Central memory CD8-positive, alpha-beta T cell (primary cell): Measurements from ENCODE around the gene ROR1.
"Not testable (repeated sequence)": the region's sequence is repeated elsewhere in the genome, so short reads cannot be mapped to it uniquely, and the experiment has no call there.

Experiments used
- ATAC-seq: fragments of 150-1000 bp; cut with Tn5 transposase; replicated peaks from 2 replicates; pipeline ENCODE4 v1.10.0; 2022; ENCODE audit warnings: mild to moderate bottlenecking, moderate FRiP score, moderate number of reproducible peaks; ENCODE audit not compliant: poor library complexity, severe bottlenecking; ENCODE audit errors: extremely low read depth
- DNase-seq, 2 donors: peaks; one replicate each; pipeline ENCODE4 v3.0.0; 2021; ENCODE audit warnings: low spot score in 2 of 2
- H3K27ac Mint-ChIP-seq: one replicate; pipeline ENCODE4 v1.8.0; 2022; ENCODE audit warnings: low read depth, mild to moderate bottlenecking, moderate library complexity, mixed read lengths
- H3K27me3 Mint-ChIP-seq: one replicate; pipeline ENCODE4 v1.8.0; 2022; ENCODE audit warnings: mixed read lengths
- H3K36me3 Mint-ChIP-seq: one replicate; pipeline ENCODE4 v1.8.0; 2022; ENCODE audit warnings: mild to moderate bottlenecking, moderate library complexity, mixed read lengths; ENCODE audit not compliant: insufficient read depth
- H3K4me1 Mint-ChIP-seq: one replicate; pipeline ENCODE4 v1.8.0; 2022; ENCODE audit warnings: mixed read lengths
- H3K4me3 Mint-ChIP-seq: one replicate; pipeline ENCODE4 v1.8.0; 2022; ENCODE audit warnings: mild to moderate bottlenecking, moderate library complexity, mixed read lengths
- H3K9me3 Mint-ChIP-seq: one replicate; pipeline ENCODE4 v1.8.0; 2022; ENCODE audit warnings: mixed read lengths

Gene ROR1

DNA sequence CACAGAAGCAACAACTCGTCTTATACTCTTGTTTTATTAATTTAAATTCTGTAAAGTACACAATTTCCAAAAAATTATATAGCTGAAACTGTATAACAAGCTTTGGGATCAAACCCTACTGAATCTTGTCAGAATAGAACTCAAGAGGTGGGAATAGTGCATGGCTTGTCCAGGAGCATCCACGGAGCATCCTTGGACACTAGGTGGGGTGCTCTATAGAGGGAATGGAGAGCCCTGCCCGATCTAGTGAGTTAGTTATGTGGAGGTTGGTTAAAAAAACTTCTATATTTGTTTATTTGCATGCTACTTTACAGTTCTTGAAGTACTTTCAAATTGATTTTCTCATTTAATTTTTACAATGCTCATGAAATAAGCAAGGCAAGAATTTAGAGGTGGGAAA, 28.3 kb downstream of the ROR1 start:
- Mint-ChIP-seq H3K27me3 (peaks cover 41% of the 10 kb centered on the region), H3K4me3 (no peak overlapping the region), H3K36me3 (peaks cover 2% of the 10 kb centered on the region), H3K9me3 (no peaks in the 10 kb centered on the region), H3K4me1 (no peaks in the 10 kb centered on the region), H3K27ac (no peak overlapping the region)
- ATAC-seq = no peak
- no peak for DNase-seq

DNA sequence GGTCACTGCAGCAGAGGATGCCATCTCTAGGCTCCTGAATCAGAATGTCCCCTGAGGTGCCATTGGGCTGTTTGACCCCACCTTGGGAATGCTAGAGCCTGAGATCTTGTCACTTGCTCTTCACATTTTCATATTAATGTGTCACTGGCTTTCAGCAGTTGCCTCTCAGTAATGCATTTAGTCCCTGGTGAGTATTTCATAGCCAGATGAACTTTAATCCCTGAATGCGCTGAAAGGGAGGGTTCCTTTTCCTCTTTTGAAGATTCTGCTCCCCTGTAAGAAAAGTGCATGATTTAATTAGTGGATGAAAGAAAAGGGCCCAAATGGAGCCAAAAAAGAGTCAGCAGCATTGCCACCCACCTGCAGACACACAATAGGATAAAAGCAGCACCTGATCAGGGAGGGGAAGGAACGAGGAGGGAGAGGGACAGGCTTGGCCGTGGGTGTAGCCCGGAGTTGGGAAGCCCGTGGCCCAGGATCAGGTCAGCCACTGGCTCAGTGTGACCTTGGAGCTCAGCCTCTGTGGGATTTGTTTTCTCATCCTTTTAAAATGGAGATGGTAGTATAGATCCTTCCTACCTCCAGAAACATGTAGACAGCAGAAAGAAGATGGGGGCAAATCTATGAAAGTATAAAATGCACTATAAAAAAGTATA, 31.1 kb downstream of the ROR1 start:
- H3K27ac Mint-ChIP-seq = no peak overlapping the region
- DNase-seq (no peak), ATAC-seq (no peak)
- no peaks in the 10 kb centered on the region for H3K9me3 Mint-ChIP-seq
- H3K4me3 Mint-ChIP-seq = no peak overlapping the region
- H3K27me3 Mint-ChIP-seq = peaks cover 33% of the 10 kb centered on the region
- no peaks in the 10 kb centered on the region for H3K4me1 Mint-ChIP-seq
- peaks cover 2% of the 10 kb centered on the region for H3K36me3 Mint-ChIP-seq

DNA sequence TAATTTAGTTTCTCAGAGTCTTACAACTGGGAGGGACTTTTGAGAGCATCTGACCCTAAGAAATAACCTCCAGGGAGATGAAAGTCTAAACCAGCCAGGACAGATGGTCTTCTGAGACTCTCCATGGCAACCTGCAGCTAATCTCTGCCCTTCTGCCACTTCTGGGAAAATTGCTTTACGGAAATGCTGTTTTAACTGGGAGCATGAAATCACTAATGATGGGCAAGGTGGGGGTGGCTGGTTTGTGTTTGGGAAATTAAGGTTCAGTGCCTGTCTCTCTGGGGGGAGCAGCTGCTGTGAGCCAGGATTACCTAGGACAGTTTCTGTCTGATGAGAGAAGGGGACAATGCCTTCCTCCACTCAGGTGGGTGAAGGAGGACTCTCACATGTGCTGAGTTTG, 33.2 kb downstream of the ROR1 start:
- Mint-ChIP-seq H3K36me3 (no peaks in the 10 kb centered on the region), H3K27ac (no peak overlapping the region), H3K27me3 (peaks cover 28% of the 10 kb centered on the region), H3K4me3 (no peak overlapping the region), H3K9me3 (no peaks in the 10 kb centered on the region), H3K4me1 (no peaks in the 10 kb centered on the region)
- no peak for DNase-seq
- ATAC-seq = no peak

DNA sequence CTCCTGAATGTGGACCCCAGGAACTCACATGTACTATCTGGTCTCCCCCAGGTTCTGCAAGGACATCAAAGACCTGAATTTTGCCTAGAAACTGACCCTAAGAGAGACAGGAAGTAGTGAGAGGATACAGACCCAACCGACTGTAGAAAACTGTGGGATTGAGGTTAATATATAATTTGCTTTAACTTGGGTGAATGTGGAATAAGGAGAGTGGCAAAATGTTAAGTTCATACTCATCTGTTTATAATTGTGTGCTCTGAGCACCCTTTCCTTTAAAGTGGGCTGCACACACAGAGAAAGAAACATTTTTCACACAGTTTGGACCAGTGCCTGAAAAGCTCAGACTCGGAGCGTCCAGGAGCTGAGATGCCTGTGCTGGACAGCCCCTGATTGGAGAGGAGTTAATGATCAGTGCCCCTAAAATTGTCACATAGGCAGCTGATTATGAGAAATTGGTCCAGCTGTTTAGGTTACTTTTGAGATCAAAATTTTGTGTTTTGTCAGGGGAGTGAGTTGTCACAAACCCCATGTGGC, 37.2 kb downstream of the ROR1 start:
- no peaks in the 10 kb centered on the region for H3K36me3 Mint-ChIP-seq
- no peak for DNase-seq
- no peaks in the 10 kb centered on the region for H3K9me3 Mint-ChIP-seq
- H3K4me3 Mint-ChIP-seq = no peak overlapping the region
- no peak overlapping the region for H3K27ac Mint-ChIP-seq
- no peaks in the 10 kb centered on the region for H3K4me1 Mint-ChIP-seq
- no peak for ATAC-seq
- peaks cover 31% of the 10 kb centered on the region for H3K27me3 Mint-ChIP-seq

DNA sequence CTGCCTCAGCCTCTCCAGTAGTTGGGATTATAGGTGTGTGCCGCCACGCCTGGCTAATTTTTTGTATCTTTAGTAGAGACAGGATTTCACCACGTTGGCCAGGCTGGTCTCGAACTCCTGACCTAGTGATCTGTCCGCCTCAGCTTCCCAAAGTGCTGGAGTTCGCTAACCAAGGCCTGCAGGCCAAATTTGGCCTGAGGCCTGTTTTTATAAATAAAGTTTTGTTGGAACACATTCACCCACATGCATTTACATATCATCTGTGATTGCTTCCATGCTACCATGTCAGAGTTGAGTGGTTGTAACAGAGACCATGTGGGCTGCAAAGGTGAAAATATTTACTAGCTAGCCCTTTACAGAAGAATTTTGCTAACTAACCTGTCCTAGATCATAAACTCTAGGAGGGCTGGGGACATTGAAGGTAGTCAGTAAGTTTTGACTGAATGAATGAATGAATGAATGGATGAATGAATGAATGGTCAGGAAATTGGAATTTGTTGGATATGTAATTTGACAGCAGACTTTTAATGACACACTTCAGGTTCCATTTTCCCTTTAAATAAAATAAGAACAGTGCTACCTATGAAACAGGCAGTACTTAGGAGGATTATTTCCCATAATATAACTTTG, 38.4 kb downstream of the ROR1 start:
- H3K4me1 Mint-ChIP-seq = no peaks in the 10 kb centered on the region
- no peaks in the 10 kb centered on the region for H3K9me3 Mint-ChIP-seq
- no peak for ATAC-seq
- no peak overlapping the region for H3K4me3 Mint-ChIP-seq
- peaks cover 40% of the 10 kb centered on the region for H3K27me3 Mint-ChIP-seq
- no peak overlapping the region for H3K27ac Mint-ChIP-seq
- no peaks in the 10 kb centered on the region for H3K36me3 Mint-ChIP-seq
- no peak for DNase-seq

DNA sequence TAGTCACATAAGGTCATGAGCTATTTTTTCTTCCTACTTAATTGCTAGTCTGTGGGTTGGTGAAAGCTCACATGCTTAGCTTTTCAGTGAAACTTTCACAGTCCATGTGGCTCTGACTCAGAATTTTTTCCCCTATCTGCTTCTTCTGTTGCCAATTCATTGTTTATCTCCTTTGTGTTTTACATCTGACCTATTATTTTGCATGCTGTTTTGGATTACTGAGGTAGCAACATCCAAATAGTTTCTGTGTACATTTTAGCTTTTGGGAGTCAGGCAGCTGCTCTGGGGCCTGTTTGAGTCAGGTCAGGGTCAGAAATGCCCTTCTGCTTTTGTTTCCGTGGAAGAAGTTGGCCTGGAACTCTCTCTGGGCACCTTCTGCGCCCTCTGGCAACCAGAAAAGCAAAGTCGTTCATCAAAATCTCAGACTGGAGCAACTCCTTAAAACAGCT, 40.0 kb downstream of the ROR1 start:
- no peaks in the 10 kb centered on the region for H3K9me3 Mint-ChIP-seq
- H3K4me3 Mint-ChIP-seq = no peak overlapping the region
- no peak for ATAC-seq
- no peak for DNase-seq
- H3K27me3 Mint-ChIP-seq = peaks cover 41% of the 10 kb centered on the region
- H3K36me3 Mint-ChIP-seq = no peaks in the 10 kb centered on the region
- no peak overlapping the region for H3K27ac Mint-ChIP-seq
- H3K4me1 Mint-ChIP-seq = no peaks in the 10 kb centered on the region

DNA sequence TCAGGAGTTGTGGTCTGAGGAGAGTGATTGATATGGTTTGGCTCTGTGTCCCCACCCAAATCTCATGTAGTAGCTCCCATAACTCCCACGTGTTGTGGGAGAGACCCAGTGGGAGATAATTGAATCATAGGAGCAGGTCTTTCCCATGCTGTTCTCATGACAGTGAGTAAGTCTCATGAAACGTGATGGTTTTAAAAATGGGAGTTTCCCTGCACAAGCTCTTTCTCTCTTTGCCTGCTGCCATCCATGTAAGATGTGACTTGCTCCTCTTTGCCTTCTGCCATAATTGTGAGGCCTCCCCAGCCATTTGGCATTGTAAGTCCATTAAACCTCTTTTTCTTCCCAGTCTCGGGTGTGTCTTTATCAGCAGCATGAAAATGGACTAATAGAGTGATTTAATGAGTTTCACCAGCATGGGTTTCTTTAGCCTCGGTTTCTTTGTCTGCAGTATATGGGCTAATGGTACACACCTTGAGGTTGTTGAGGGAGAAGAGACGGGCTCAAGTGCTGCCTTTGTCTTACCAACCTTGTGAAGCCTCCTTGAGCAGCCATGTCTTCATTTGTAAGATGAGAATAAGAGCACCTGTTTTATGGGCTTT, 42.5 kb downstream of the ROR1 start:
- not testable (repeated sequence) for H3K9me3 Mint-ChIP-seq, DNase-seq, H3K36me3 Mint-ChIP-seq, ATAC-seq, H3K27ac Mint-ChIP-seq, H3K4me3 Mint-ChIP-seq, H3K4me1 Mint-ChIP-seq
- peaks cover 41% of the 10 kb centered on the region for H3K27me3 Mint-ChIP-seq

DNA sequence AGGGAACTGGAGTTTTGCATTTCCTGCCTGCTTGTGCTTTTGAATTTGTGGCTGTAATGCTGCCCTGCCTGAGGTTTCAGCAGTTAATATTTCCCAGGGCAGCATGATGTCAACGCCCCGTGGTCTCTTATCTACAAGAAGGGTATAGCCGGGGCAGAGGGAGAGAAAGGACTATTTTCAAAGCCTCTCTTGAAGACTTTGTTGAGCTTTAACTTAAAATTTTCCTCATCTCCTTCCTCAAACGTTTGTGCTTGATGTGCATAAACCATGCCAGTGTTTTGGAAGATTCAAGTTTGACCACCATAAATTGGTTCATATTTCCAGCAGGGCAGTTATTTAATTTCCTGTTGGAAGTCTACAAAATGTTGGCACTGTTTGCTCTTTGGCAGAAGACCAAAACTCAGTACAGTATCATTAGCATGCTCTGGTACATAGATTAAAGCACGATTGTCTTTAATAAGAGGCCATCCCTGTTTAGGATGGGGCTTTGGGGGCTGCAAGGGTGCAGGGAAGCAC, 43.4 kb downstream of the ROR1 start:
- peaks cover 41% of the 10 kb centered on the region for H3K27me3 Mint-ChIP-seq
- no peaks in the 10 kb centered on the region for H3K36me3 Mint-ChIP-seq
- H3K9me3 Mint-ChIP-seq = no peaks in the 10 kb centered on the region
- H3K4me1 Mint-ChIP-seq = no peaks in the 10 kb centered on the region
- no peak for ATAC-seq
- H3K4me3 Mint-ChIP-seq = no peak overlapping the region
- no peak overlapping the region for H3K27ac Mint-ChIP-seq
- DNase-seq = no peak

DNA sequence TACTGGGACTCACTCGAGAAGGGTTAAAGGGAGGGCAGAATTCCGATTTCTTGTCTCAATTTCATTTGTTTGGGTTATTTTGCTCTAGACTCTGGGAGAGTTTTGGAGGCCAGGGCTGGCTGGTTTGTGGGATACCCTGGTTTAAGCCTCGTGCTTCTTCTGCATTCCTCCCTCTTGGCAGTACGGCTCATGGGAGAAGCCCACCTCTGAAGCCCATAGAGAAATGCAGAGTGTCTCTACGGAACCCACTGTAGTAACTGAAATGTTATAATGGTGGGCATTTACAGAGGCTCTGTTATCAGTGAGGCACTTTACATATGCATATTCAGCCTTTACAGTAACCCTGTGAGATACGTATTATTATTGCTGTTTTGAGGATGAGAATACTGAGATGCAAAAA, 43.9 kb downstream of the ROR1 start:
- no peak for DNase-seq
- H3K27me3 Mint-ChIP-seq = peaks cover 41% of the 10 kb centered on the region
- no peak for ATAC-seq
- no peak overlapping the region for H3K27ac Mint-ChIP-seq
- no peaks in the 10 kb centered on the region for H3K36me3 Mint-ChIP-seq
- no peaks in the 10 kb centered on the region for H3K9me3 Mint-ChIP-seq
- no peaks in the 10 kb centered on the region for H3K4me1 Mint-ChIP-seq
- no peak overlapping the region for H3K4me3 Mint-ChIP-seq

DNA sequence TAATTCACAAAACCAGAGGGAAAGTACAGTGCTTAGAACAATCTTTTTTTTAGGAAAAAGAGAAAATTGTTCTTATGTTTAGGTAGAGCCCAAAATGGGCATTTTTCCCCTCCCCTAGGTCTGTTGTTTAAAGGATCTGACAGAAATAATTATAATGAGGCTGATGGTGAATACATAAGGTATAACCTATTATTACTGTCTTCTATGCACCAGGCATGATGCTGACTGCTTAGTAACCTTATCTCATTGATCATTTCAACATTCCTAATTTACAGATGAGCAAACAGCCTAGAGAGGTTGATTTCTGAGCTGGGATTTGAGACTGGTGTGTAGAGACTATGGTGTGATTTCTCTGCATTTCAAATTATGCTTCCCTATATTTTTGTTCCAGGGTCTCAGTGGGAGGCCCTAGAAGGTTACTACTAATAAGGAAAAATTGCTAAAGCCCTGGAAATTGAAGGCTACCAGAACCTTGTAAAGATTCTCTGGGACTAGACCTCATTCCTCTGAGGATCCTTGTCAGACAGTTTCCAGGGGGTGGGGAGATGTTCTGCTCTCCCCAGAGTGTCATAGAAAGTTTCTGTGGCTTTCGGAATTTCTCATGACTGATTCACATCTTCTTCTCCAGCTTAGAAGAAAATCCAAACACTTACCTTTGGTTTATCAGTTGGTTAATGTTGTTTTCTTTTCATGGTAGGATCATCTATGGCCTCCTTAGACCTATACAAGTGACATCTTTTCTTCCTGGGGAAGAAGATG, 44.9 kb downstream of the ROR1 start:
- Mint-ChIP-seq H3K9me3 (no peaks in the 10 kb centered on the region), H3K36me3 (no peaks in the 10 kb centered on the region), H3K27me3 (peaks cover 41% of the 10 kb centered on the region), H3K4me3 (no peak overlapping the region), H3K4me1 (no peaks in the 10 kb centered on the region), H3K27ac (no peak overlapping the region)
- DNase-seq = no peak
- ATAC-seq = no peak

DNA sequence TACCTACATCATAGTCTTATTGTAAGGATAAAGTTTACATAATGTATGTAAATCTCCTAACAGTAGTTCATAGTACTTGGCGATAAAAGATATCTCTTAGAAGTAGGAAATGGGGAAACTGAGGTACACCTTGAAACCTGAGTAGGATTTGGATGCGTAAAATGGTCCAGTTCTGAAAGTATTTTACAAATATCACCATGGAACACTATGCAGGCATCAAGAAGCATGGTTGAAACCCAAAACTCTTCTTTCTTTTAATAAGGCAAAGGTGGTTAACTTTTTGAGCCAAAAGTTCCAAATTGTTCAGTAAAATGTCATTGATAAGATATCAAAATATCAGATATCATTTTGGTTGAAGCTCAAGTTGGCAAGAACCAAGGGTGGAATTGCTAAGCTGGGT, 46.0 kb downstream of the ROR1 start:
- peaks cover 38% of the 10 kb centered on the region for H3K27me3 Mint-ChIP-seq
- no peaks in the 10 kb centered on the region for H3K9me3 Mint-ChIP-seq
- no peak for ATAC-seq

DNA sequence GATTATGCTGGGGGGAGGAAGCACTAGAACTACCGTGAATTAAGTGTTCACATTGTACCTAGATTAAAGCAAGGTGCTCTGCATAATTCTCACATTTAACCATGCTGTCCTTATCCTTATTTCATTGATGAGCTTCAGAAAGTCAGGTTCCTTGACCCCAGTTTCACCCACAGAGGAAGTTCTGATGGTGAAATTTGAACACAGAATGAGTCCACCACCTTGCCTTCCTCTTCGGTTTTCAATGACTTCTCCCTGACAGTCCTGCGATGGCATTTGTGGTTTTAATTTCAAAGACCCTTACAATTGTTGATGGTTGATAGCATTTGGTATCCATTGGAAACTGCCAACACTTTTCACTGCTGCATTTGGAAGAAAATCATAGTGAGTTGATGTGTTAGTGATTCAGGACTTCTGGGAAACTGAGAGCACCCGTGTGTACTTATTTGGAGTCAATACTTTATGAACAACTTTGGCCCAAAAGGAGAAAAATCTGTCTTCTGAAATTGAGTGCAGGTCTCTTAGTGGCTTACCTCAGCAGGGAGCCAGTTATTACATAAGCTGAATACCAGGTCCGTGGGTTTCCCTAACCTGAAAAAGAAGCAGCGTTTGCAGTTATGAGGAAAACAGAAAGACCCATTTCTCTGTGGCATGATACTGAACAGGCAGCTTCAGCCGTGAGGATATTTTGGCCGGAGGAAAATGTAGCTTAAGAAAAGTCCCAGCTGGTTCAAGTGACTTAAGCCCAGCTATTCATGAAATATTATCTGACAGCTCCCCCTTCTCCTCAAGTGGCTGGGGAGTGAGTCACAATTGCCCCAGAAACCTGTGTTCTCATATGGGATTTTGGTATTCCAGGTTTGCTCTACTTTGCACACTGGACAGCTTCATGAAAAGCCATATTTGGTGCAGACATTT, 47.5 kb downstream of the ROR1 start:
- no peak overlapping the region for H3K4me3 Mint-ChIP-seq
- no peaks in the 10 kb centered on the region for H3K36me3 Mint-ChIP-seq
- peaks cover 25% of the 10 kb centered on the region for H3K27me3 Mint-ChIP-seq
- H3K4me1 Mint-ChIP-seq = no peaks in the 10 kb centered on the region
- H3K9me3 Mint-ChIP-seq = no peaks in the 10 kb centered on the region
- no peak for DNase-seq
- H3K27ac Mint-ChIP-seq = no peak overlapping the region
- no peak for ATAC-seq

More for the DNA sequence above, 46.0 kb downstream of the ROR1 start:
- no peaks in the 10 kb centered on the region for H3K36me3 Mint-ChIP-seq
- no peak overlapping the region for H3K27ac Mint-ChIP-seq
- no peaks in the 10 kb centered on the region for H3K4me1 Mint-ChIP-seq
- no peak overlapping the region for H3K4me3 Mint-ChIP-seq
- DNase-seq = no peak
